Duodenal mucosa (tissue), 2 donors: ENCODE data around the gene ZFP62.
A peak's percentile ranks its signal among the peaks of the same experiment; 100 is the strongest.
"Not testable (repeated sequence)": the region's sequence is repeated elsewhere in the genome, so short reads cannot be mapped to it uniquely, and the experiment has no call there.

Experiments used
- H3K27ac ChIP-seq: one replicate; pipeline ENCODE4 v1.7.0; 2013; ENCODE audit warnings: low read depth, low read length
- H3K27me3 ChIP-seq, 2 donors: one replicate each; pipeline ENCODE4 v1.7.0; 2013; ENCODE audit warnings: low read length in 2 of 2, control low read depth in 1 of 2; ENCODE audit not compliant: insufficient read depth in 2 of 2, control insufficient read depth in 1 of 2
- H3K36me3 ChIP-seq, 2 donors: one replicate each; pipeline ENCODE4 v1.7.0; 2013; ENCODE audit warnings: low read length in 2 of 2, control low read depth in 1 of 2; ENCODE audit not compliant: insufficient read depth in 2 of 2, control insufficient read depth in 1 of 2
- H3K4me1 ChIP-seq, 2 donors: one replicate each; pipeline ENCODE4 v1.7.0; 2013; ENCODE audit warnings: low read length in 2 of 2, control low read depth in 1 of 2; ENCODE audit not compliant: insufficient read depth in 2 of 2, control insufficient read depth in 1 of 2
- H3K4me3 ChIP-seq, 2 donors: one replicate each; pipeline ENCODE4 v1.7.0; 2013; ENCODE audit warnings: low read length in 2 of 2, low read depth in 1 of 2
- H3K9ac ChIP-seq, 2 donors: one replicate each; pipeline ENCODE4 v1.7.0; 2013; ENCODE audit warnings: low read length in 2 of 2, low read depth in 1 of 2
- H3K9me3 ChIP-seq, 2 donors: one replicate each; pipeline ENCODE4 v1.7.0; 2013; ENCODE audit warnings: low read length in 2 of 2, control low read depth in 1 of 2; ENCODE audit not compliant: control insufficient read depth in 1 of 2

ZFP62 gene

GRCh38 chr5:180895330-180895729 is 34.3 kb upstream of the ZFP62 start:
- H3K9me3 ChIP-seq, H3K27ac ChIP-seq, H3K27me3 ChIP-seq, H3K9ac ChIP-seq, H3K4me3 ChIP-seq, H3K36me3 ChIP-seq: not testable (repeated sequence)
- H3K4me1 ChIP-seq = peaks cover 9 to 16% of the 10 kb centered on the region in 2 donors

GRCh38 chr5:180889381-180889780 is 28.3 kb upstream of the ZFP62 start:
- H3K9me3 ChIP-seq = no peaks in the 10 kb centered on the region
- no peaks in the 10 kb centered on the region for H3K36me3 ChIP-seq
- peaks cover 0 to 7% of the 10 kb centered on the region in 2 donors for H3K4me1 ChIP-seq
- H3K4me3 ChIP-seq = no peak overlapping the region
- H3K27ac ChIP-seq = no peak overlapping the region
- peaks cover 0 to 4% of the 10 kb centered on the region in 2 donors for H3K27me3 ChIP-seq
- H3K9ac ChIP-seq = no peak overlapping the region

GRCh38 chr5:180885845-180886529 is 24.9 kb upstream of the ZFP62 start:
- not testable (repeated sequence) for H3K27ac ChIP-seq, H3K9ac ChIP-seq, H3K27me3 ChIP-seq, H3K36me3 ChIP-seq, H3K4me1 ChIP-seq, H3K9me3 ChIP-seq
- peak overlapping the region; percentile 1 to 62 for H3K4me3 ChIP-seq

GRCh38 chr5:180875860-180876426 is 14.9 kb upstream of the ZFP62 start:
- Histone ChIP-seq H3K4me3 (no peak overlapping the region), H3K4me1 (peaks cover 5 to 6% of the 10 kb centered on the region in 2 donors), H3K9ac (no peak overlapping the region), H3K27me3 (no peaks in the 10 kb centered on the region), H3K36me3 (no peaks in the 10 kb centered on the region), H3K9me3 (no peaks in the 10 kb centered on the region), H3K27ac (no peak overlapping the region)

GRCh38 chr5:180874804-180875582 is 13.9 kb upstream of the ZFP62 start:
- no peak overlapping the region for H3K27ac ChIP-seq

GRCh38 chr5:180873615-180874520 is 12.8 kb upstream of the ZFP62 start:
- Histone ChIP-seq H3K36me3 (no peaks in the 10 kb centered on the region), H3K27ac (no peak overlapping the region), H3K4me3 (no peak overlapping the region), H3K9me3 (no peaks in the 10 kb centered on the region), H3K4me1 (peaks cover 8 to 9% of the 10 kb centered on the region in 2 donors), H3K27me3 (no peaks in the 10 kb centered on the region), H3K9ac (no peak overlapping the region)

More at GRCh38 chr5:180874804-180875582, 13.9 kb upstream of the ZFP62 start:
- Histone ChIP-seq H3K36me3 (no peaks in the 10 kb centered on the region), H3K4me3 (no peak overlapping the region), H3K27me3 (no peaks in the 10 kb centered on the region), H3K9ac (no peak overlapping the region), H3K4me1 (peaks cover 5 to 6% of the 10 kb centered on the region in 2 donors), H3K9me3 (no peaks in the 10 kb centered on the region)

- Histone ChIP-seq H3K4me1 (peaks cover 9 to 10% of the 10 kb centered on the region in 2 donors), H3K27me3 (no peaks in the 10 kb centered on the region), H3K9ac (no peak overlapping the region), H3K4me3 (no peak overlapping the region), H3K36me3 (no peaks in the 10 kb centered on the region), H3K27ac (no peak overlapping the region), H3K9me3 (no peaks in the 10 kb centered on the region)
Measured at GRCh38 chr5:180872419-180872818, 11.3 kb upstream of the ZFP62 start.

- peaks cover 15% of the 10 kb centered on the region in 2 donors for H3K4me1 ChIP-seq
- no peak overlapping the region for H3K9ac ChIP-seq
- no peak overlapping the region for H3K27ac ChIP-seq
- H3K27me3 ChIP-seq = no peaks in the 10 kb centered on the region
- H3K9me3 ChIP-seq = no peaks in the 10 kb centered on the region
- H3K36me3 ChIP-seq = no peaks in the 10 kb centered on the region
- no peak overlapping the region for H3K4me3 ChIP-seq
Measured at GRCh38 chr5:180870276-180871068, 9.4 kb upstream of the ZFP62 start.

- Histone ChIP-seq H3K36me3 (no peaks in the 10 kb centered on the region), H3K27me3 (no peaks in the 10 kb centered on the region), H3K9me3 (no peaks in the 10 kb centered on the region), H3K27ac (no peak overlapping the region), H3K9ac (no peak overlapping the region), H3K4me1 (peaks cover 15 to 16% of the 10 kb centered on the region in 2 donors), H3K4me3 (no peak overlapping the region)
Measured at GRCh38 chr5:180869587-180869986, 8.5 kb upstream of the ZFP62 start.
